HG02870 (cell line): ENCODE results near the gene CPE.

Source experiments
- ATAC-seq: cut with Tn5 transposase; IDR thresholded peaks from one replicate; pipeline ENCODE4 v1.9.1; 2021; ENCODE audit warnings: mild to moderate bottlenecking, moderate library complexity; ENCODE audit not compliant: unreplicated experiment

The CPE gene

GRCh38 chr4:165542476-165542875, 163.7 kb downstream of the CPE start:
- no peak for ATAC-seq
